WERI-Rb-1 (cell line): Measurements from ENCODE around the gene PRIM2.
"Not testable (repeated sequence)": the region's sequence is repeated elsewhere in the genome, so short reads cannot be mapped to it uniquely, and the experiment has no call there.

Experiments
- DNase-seq: peaks from one replicate; pipeline ENCODE4 v3.0.0-alpha.2; 2020
- H3K27ac ChIP-seq: fragments of 250-450 bp; sonication (Bioruptor Pico); 2 replicates; pipeline ENCODE4 v1.5.1; 2020; ENCODE audit warnings: mild to moderate bottlenecking, moderate library complexity
- H3K27me3 ChIP-seq: fragments of 250-450 bp; sonication (Bioruptor Pico); 2 replicates; pipeline ENCODE4 v1.5.1; 2021; ENCODE audit warnings: mild to moderate bottlenecking, low read depth, moderate library complexity; ENCODE audit not compliant: insufficient read depth, severe bottlenecking
- H3K36me3 ChIP-seq: fragments of 250-450 bp; sonication (Bioruptor Pico); 2 replicates; pipeline ENCODE4 v1.5.1; 2020; ENCODE audit warnings: mild to moderate bottlenecking, moderate library complexity
- H3K4me3 ChIP-seq: 2 replicates; pipeline ENCODE4 v1.5.1; 2011; ENCODE audit warnings: low read depth, mild to moderate bottlenecking, control low read depth, low read length
- H3K9me3 ChIP-seq: fragments of 250-450 bp; sonication (Bioruptor Pico); 2 replicates; pipeline ENCODE4 v1.5.1; 2021; ENCODE audit warnings: mild to moderate bottlenecking, moderate library complexity; ENCODE audit not compliant: severe bottlenecking
- CTCF ChIP-seq: IDR thresholded peaks from 2 replicates; pipeline ENCODE4 v1.5.1; 2011; ENCODE audit warnings: low read depth, mild to moderate bottlenecking, control low read depth, inconsistent platforms, low read length

The PRIM2 gene

GRCh38 chr6:57618959-57619358 lies 301.5 kb downstream of the PRIM2 start:
- not testable (repeated sequence) for H3K27me3 ChIP-seq, H3K4me3 ChIP-seq, DNase-seq, H3K27ac ChIP-seq, H3K36me3 ChIP-seq, H3K9me3 ChIP-seq

- not testable (repeated sequence) for H3K9me3 ChIP-seq, H3K4me3 ChIP-seq, H3K27ac ChIP-seq, H3K27me3 ChIP-seq, H3K36me3 ChIP-seq, DNase-seq
Observed at GRCh38 chr6:57631773-57632172, 314.3 kb downstream of the PRIM2 start.

GRCh38 chr6:57658526-57658925 lies 341.1 kb downstream of the PRIM2 start:
- not testable (repeated sequence) for H3K4me3 ChIP-seq, H3K27ac ChIP-seq, H3K27me3 ChIP-seq, H3K36me3 ChIP-seq, H3K9me3 ChIP-seq, DNase-seq

GRCh38 chr6:57659794-57660193 lies 342.4 kb downstream of the PRIM2 start:
- H3K36me3 ChIP-seq, H3K27ac ChIP-seq, H3K27me3 ChIP-seq, H3K4me3 ChIP-seq, DNase-seq, H3K9me3 ChIP-seq: not testable (repeated sequence)

GRCh38 chr6:57660940-57661339 lies 343.5 kb downstream of the PRIM2 start:
- not testable (repeated sequence) for H3K36me3 ChIP-seq, DNase-seq, H3K9me3 ChIP-seq, H3K4me3 ChIP-seq, H3K27ac ChIP-seq, H3K27me3 ChIP-seq

- H3K4me3 ChIP-seq, H3K9me3 ChIP-seq, DNase-seq, H3K36me3 ChIP-seq, H3K27ac ChIP-seq: not testable (repeated sequence)
- H3K27me3 ChIP-seq: peaks cover 13% of the 10 kb centered on the region
Observed at GRCh38 chr6:57668108-57668507, 350.7 kb downstream of the PRIM2 start.

GRCh38 chr6:57671237-57671636 lies 353.8 kb downstream of the PRIM2 start:
- not testable (repeated sequence) for H3K36me3 ChIP-seq, H3K27ac ChIP-seq, H3K9me3 ChIP-seq, H3K4me3 ChIP-seq, DNase-seq
- H3K27me3 ChIP-seq: peaks cover 16% of the 10 kb centered on the region

GRCh38 chr6:57671937-57672627 lies 354.7 kb downstream of the PRIM2 start:
- H3K27me3 ChIP-seq: peaks cover 19% of the 10 kb centered on the region
- TF ChIP-seq CTCF: peak; percentile 49; the same call in 1 of the 2 replicates
- not testable (repeated sequence) for H3K9me3 ChIP-seq, H3K36me3 ChIP-seq, H3K27ac ChIP-seq, H3K4me3 ChIP-seq
- peak; percentile 16 for DNase-seq

GRCh38 chr6:57673281-57673680 lies 355.9 kb downstream of the PRIM2 start:
- H3K9me3 ChIP-seq, H3K27ac ChIP-seq, H3K4me3 ChIP-seq, H3K36me3 ChIP-seq: not testable (repeated sequence)
- peak; percentile 56 for DNase-seq
- TF ChIP-seq CTCF: peak; percentile 55
- peaks cover 24% of the 10 kb centered on the region for H3K27me3 ChIP-seq

- not testable (repeated sequence) for H3K9me3 ChIP-seq, H3K4me3 ChIP-seq
Observed at GRCh38 chr6:57675386-57675785, 358.0 kb downstream of the PRIM2 start.

GRCh38 chr6:57696382-57696781 lies 379.0 kb downstream of the PRIM2 start:
- not testable (repeated sequence) for H3K36me3 ChIP-seq, H3K4me3 ChIP-seq, DNase-seq, H3K27ac ChIP-seq, H3K9me3 ChIP-seq
- peaks cover 34% of the 10 kb centered on the region for H3K27me3 ChIP-seq

More at GRCh38 chr6:57675386-57675785, 358.0 kb downstream of the PRIM2 start:
- not testable (repeated sequence) for DNase-seq, H3K36me3 ChIP-seq, H3K27ac ChIP-seq
- H3K27me3 ChIP-seq: peaks cover 27% of the 10 kb centered on the region
